Measurements from ENCODE around the gene MAPK12.
"Not testable (repeated sequence)": the region's sequence is repeated elsewhere in the genome, so short reads cannot be mapped to it uniquely, and the experiment has no call there.

The MAPK12 gene

DNA sequence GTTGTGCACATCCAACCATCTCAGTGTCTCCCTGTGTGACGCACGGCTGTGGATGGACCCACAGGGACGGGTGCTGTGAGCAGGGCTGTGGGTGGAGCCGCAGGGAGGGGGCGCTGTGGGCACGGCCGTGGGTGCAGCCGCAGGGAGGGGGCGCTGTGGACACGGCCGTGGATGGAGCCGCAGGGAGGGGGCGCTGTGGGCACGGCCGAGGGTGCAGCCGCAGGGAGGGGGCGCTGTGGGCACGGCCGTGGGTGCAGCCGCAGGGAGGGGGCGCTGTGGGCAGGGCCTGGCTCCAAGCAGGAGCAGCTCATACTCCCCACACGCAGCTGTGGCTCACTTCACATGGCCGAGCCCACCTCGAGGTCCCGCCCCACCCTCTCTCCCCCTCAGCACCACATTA, 14.7 kb upstream of the MAPK12 start:
- TF ChIP-seq, protein P1, sequence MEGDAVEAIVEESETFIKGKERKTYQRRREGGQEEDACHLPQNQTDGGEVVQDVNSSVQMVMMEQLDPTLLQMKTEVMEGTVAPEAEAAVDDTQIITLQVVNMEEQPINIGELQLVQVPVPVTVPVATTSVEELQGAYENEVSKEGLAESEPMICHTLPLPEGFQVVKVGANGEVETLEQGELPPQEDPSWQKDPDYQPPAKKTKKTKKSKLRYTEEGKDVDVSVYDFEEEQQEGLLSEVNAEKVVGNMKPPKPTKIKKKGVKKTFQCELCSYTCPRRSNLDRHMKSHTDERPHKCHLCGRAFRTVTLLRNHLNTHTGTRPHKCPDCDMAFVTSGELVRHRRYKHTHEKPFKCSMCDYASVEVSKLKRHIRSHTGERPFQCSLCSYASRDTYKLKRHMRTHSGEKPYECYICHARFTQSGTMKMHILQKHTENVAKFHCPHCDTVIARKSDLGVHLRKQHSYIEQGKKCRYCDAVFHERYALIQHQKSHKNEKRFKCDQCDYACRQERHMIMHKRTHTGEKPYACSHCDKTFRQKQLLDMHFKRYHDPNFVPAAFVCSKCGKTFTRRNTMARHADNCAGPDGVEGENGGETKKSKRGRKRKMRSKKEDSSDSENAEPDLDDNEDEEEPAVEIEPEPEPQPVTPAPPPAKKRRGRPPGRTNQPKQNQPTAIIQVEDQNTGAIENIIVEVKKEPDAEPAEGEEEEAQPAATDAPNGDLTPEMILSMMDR (IDR thresholded peaks at IDR 0.05; ENCODE audit: low read depth, low read length, missing control alignments), result peak; percentile 86
- H3K4me3 ChIP-seq (ENCODE audit: low read depth, low read length), result no peak overlapping the region
- peak; percentile 65 for DNase-seq (ENCODE audit: low read depth)

DNA sequence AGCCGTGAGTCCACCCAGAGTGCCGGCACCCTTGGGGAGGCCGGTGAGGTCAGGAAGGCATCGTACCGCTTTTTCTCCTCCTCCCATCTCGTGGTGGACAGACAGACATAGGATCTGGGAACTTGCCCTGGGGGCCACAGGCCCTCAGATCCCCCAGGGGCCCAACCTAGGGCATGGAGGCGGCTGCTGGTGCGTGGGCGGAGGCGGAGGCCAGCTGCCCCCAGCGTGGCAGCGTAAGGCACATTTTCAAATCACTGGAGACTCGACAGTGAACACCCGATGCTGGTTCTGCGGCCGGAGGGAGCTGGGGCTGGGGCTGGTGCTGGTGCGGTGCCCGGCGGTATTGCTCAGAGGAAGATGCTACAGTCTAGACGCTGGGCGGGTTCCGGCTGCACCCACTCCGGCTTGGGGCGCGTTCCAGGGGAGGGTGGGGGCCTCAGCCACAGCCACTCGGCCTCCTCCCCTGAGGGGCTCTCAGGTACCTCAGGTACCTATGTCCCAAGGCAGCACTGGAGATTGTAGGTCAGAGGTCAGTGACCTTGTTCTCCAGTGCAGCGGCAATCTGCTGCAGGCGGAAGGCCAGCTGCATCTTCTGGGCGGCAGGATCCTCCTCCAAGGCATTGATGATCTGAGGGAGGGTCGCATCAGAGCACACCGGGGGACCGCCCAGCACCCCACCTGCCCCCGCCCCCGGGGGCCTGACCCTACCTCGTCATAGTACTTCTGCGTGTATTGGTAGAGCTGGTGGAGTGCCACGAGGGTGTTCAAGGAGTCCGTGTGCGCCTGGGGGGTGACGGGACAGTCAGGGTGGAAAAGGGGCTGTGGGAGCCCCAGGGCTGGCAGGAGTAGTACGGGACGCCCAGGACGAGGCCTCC, 13.9 kb upstream of the MAPK12 start:
- TF ChIP-seq, protein P1 (IDR thresholded peaks at IDR 0.05; ENCODE audit: low read depth, low read length, missing control alignments), result no peak
- DNase-seq (ENCODE audit: low read depth), result no peak
- H3K4me3 ChIP-seq (ENCODE audit: low read depth, low read length), result no peak overlapping the region

DNA sequence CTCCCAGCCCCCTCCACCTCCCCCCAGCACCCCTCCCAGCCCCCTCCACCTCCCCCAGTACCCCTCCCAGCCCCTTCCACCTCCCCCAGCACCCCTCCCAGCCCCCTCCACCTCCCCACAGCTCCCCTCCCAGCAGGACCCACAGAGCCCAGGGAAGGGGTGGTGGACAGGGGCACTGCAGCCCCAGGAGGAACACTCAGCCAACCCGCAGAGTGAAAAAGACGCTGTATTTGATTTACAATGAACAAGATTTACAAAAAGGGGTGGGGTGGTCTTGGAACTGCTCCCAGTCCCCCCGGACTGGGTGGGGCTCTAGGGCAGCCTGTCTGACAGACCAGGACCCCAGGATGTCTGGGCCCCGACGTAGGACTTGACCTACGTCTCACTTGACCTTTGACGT, 13.3 kb upstream of the MAPK12 start:
- no peak for DNase-seq (ENCODE audit: low read depth)
- TF ChIP-seq, protein P1 (IDR thresholded peaks at IDR 0.05; ENCODE audit: low read depth, low read length, missing control alignments), result no peak
- H3K4me3 ChIP-seq (ENCODE audit: low read depth, low read length), result no peak overlapping the region

DNA sequence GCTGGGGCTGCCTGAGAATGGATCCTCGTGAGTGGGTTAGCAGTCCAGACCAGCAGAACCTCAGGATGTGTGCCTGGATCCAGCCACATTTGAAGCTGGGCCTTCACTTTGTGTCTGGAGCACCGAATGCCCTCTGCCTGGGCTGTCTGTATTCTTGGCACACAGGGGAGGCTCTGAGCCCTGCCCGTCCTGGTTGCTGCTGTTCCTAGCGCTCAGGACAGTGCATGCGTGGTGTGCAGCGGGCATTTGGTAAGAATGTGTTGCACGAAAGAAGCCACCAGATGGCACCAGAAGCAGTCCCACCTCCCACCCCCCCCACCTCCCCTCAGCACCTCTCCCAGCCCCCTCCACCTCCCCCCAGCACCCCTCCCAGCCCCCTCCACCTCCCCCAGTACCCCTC, 12.8 kb upstream of the MAPK12 start:
- TF ChIP-seq, protein P1 (IDR thresholded peaks at IDR 0.05; ENCODE audit: low read depth, low read length, missing control alignments), result peak; percentile 48
- no peak for DNase-seq (ENCODE audit: low read depth)
- no peak overlapping the region for H3K4me3 ChIP-seq (ENCODE audit: low read depth, low read length)

DNA sequence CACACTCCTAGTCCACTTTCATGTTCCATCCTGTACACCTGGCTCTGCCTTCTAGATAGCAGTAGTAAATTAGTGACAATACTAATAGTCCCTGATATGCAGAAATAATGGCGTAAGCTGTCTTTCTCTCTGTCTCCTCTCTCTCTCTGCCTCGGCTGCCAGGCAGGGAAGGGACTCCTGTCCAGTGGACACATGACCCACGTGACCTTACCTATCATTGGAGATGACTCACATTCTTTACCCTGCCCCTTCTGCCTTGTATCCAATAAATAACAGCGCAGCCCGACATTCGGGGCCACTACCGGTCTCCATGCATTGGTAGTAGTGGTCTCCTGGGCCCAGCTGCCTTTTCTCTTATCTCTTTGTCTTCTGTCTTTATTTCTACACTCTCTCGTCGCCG, 12.3 kb upstream of the MAPK12 start:
- H3K4me3 ChIP-seq (ENCODE audit: low read depth, low read length); DNase-seq (ENCODE audit: low read depth): not testable (repeated sequence)

DNA sequence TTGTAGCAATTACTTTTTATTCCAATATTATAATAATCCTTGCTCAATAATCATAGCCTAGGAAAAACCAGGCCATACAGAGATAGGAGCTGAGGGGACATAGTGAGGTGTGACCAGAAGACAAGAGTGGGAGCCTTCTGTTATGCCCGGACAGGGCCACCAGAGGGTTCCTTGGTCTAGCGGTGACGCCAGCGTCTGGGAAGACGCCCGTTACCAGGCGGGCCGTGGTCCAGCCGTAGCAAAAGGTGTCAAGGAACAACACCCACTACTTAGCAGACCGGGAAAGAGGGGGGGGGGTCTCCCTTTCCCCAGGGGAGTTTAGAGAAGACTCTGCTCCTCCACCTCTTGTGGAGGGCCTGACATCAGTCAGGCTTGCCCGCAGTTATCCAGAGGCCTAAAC, 11.9 kb upstream of the MAPK12 start:
- not testable (repeated sequence) for H3K4me3 ChIP-seq (ENCODE audit: low read depth, low read length); DNase-seq (ENCODE audit: low read depth)

DNA sequence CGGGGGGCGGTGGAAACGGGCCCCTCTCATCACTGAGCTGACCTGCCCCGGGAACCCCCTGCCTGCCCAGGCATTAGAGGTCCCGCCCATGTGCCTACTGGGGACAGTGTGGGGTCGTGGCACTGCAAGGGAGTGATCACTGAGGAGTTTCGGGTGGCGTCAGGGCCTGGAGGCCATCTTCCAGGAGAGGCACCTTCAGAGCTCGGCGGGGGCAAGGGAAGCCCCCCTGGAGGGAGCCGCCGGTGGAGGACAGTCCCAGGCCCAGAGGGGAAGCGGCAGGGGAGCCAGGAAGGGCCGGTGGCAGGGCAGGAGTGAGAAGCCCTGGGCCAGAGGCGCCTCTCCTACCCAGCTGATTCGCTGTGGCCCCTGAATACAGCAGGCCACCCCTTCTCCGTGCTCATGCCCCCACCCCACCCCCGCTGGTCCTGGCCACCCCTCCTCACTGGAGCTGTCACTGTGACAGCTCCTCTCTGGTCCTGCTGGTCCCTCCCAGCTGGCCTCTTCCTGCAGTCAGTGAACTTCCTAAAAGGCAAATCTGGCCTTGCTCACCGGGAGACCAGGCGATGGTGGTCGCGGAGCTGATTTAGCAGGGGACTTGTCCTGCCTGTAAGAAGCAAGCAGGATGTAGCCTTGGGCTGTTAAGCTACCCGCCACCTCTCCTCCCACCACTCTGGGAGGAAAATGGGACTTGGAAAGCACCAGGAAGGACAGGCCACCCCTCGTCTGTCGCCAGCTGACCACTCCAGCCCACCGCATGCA, 10.7 kb upstream of the MAPK12 start:
- no peak for DNase-seq (ENCODE audit: low read depth)
- H3K4me3 ChIP-seq (ENCODE audit: low read depth, low read length), result no peak overlapping the region
- TF ChIP-seq, protein P1 (IDR thresholded peaks at IDR 0.05; ENCODE audit: low read depth, low read length, missing control alignments), result no peak

Data from GM12864 (cell line).